AG10803 (cell line): ENCODE measurements around the gene TRMU.

Experiments
- DNase-seq: peaks from one replicate; pipeline ENCODE4 v3.0.0; 2010; ENCODE audit warnings: low read depth
- H3K4me3 ChIP-seq: 2 replicates; pipeline ENCODE4 v1.5.1; 2011; ENCODE audit warnings: mild to moderate bottlenecking, low read length, control low read depth
- CTCF ChIP-seq: conservative IDR thresholded peaks from 2 replicates; pipeline ENCODE4 v1.5.1; 2011; ENCODE audit warnings: mild to moderate bottlenecking, low read length, control low read depth, inconsistent platforms

The TRMU gene

GRCh38 chr22:46338636-46339035 lies 3.1 kb downstream of the TRMU start:
- DNase-seq: no peak
- H3K4me3 ChIP-seq: no peak overlapping the region
- TF ChIP-seq CTCF: no peak

- no peak overlapping the region for H3K4me3 ChIP-seq
- no peak for DNase-seq
- no peak for TF ChIP-seq CTCF
Observed at GRCh38 chr22:46339956-46340355, 4.4 kb downstream of the TRMU start.

GRCh38 chr22:46340676-46341075 lies 5.2 kb downstream of the TRMU start:
- TF ChIP-seq CTCF: no peak
- H3K4me3 ChIP-seq: no peak overlapping the region
- no peak for DNase-seq

- H3K4me3 ChIP-seq: no peak overlapping the region
- no peak for DNase-seq
- no peak for TF ChIP-seq CTCF
Observed at GRCh38 chr22:46346680-46347405, 11.3 kb downstream of the TRMU start.

GRCh38 chr22:46347646-46348045 lies 12.1 kb downstream of the TRMU start:
- H3K4me3 ChIP-seq: no peak overlapping the region
- no peak for TF ChIP-seq CTCF
- no peak for DNase-seq

- DNase-seq: no peak
- TF ChIP-seq CTCF: no peak
- no peak overlapping the region for H3K4me3 ChIP-seq
Observed at GRCh38 chr22:46348099-46348695, 12.7 kb downstream of the TRMU start.

GRCh38 chr22:46349238-46349637 lies 13.7 kb downstream of the TRMU start:
- no peak for TF ChIP-seq CTCF
- no peak for DNase-seq
- H3K4me3 ChIP-seq: no peak overlapping the region
